SK-N-SH treated with all-trans-retinoic acid at 6 μM for 48 hours (cell line): ENCODE results near the gene METTL5.
A peak's percentile ranks its signal among the peaks of the same experiment; 100 is the strongest.
"Not testable (repeated sequence)": the region's sequence is repeated elsewhere in the genome, so short reads cannot be mapped to it uniquely, and the experiment has no call there.

Source experiments
- ATAC-seq: fragments of 200-7000 bp; cut with Tn5 transposase; 3 replicates; pipeline ENCODE4 v1.9.1; 2020; ENCODE audit warnings: mild to moderate bottlenecking, moderate library complexity
- ARNTL ChIP-seq: fragments of 450-650 bp; formaldehyde crosslinking; IDR thresholded peaks from 2 replicates; pipeline ENCODE4 v1.5.0; 2020; ENCODE audit warnings: low read depth, mild to moderate bottlenecking, moderate library complexity, borderline replicate concordance
- BACH2 ChIP-seq: fragments of 250-450 bp; sonication (Bioruptor Pico); IDR thresholded peaks from 2 replicates; pipeline ENCODE4 v1.9.0; 2021; ENCODE audit warnings: mild to moderate bottlenecking, borderline replicate concordance
- CREB5 ChIP-seq: fragments of 250-450 bp; sonication (Bioruptor Pico); IDR thresholded peaks from 2 replicates; pipeline ENCODE4 v1.5.1; 2020; ENCODE audit warnings: low read depth, mild to moderate bottlenecking, moderate library complexity
- CSDC2 ChIP-seq: fragments of 250-450 bp; sonication (Bioruptor Pico); IDR thresholded peaks from 2 replicates; pipeline ENCODE4 v1.5.0; 2020; ENCODE audit warnings: mild to moderate bottlenecking, moderate library complexity
- ESRRG ChIP-seq: fragments of 250-450 bp; sonication (Bioruptor Pico); IDR thresholded peaks from 2 replicates; pipeline ENCODE4 v1.6.1; 2021; ENCODE audit warnings: mild to moderate bottlenecking
- GLIS3 ChIP-seq: fragments of 250-450 bp; sonication (Bioruptor Pico); IDR thresholded peaks from 2 replicates; pipeline ENCODE4 v1.5.0; 2020; ENCODE audit warnings: mild to moderate bottlenecking, moderate library complexity
- ISL1 ChIP-seq: fragments of 250-450 bp; sonication (Bioruptor Pico); IDR thresholded peaks from 2 replicates; pipeline ENCODE4 v2.1.2; 2022; ENCODE audit warnings: mild to moderate bottlenecking, moderate library complexity
- OSR1 ChIP-seq: fragments of 250-450 bp; sonication (Bioruptor Pico); IDR thresholded peaks from 2 replicates; pipeline ENCODE4 v1.8.0; 2022; ENCODE audit warnings: moderate library complexity, mild to moderate bottlenecking, inconsistent platforms
- RARB ChIP-seq: fragments of 250-450 bp; sonication (Bioruptor Pico); IDR thresholded peaks from 2 replicates; pipeline ENCODE4 v1.8.0; 2021; ENCODE audit warnings: mild to moderate bottlenecking, moderate library complexity
- SNAI2 ChIP-seq: fragments of 250-450 bp; sonication (Bioruptor Pico); IDR thresholded peaks from 2 replicates; pipeline ENCODE4 v1.5.0; 2020; ENCODE audit warnings: mild to moderate bottlenecking, moderate library complexity
- TCF4 ChIP-seq: fragments of 250-450 bp; sonication (Bioruptor Pico); IDR thresholded peaks from 2 replicates; pipeline ENCODE4 v1.8.0; 2021; ENCODE audit warnings: mild to moderate bottlenecking, moderate library complexity, borderline replicate concordance
- TOX ChIP-seq: fragments of 250-450 bp; sonication (Bioruptor Pico); IDR thresholded peaks from 2 replicates; pipeline ENCODE4 v1.8.0; 2021; ENCODE audit warnings: mild to moderate bottlenecking, moderate library complexity, borderline replicate concordance
- ZC3H10 ChIP-seq: fragments of 250-450 bp; sonication (Bioruptor Pico); IDR thresholded peaks from 2 replicates; pipeline ENCODE4 v1.5.1; 2021; ENCODE audit warnings: mild to moderate bottlenecking, moderate library complexity
- ZFP3 ChIP-seq: fragments of 250-450 bp; sonication (Bioruptor Pico); IDR thresholded peaks from 2 replicates; pipeline ENCODE4 v1.5.0; 2020; ENCODE audit warnings: mild to moderate bottlenecking, moderate library complexity
- ZNF565 ChIP-seq: fragments of 450-650 bp; formaldehyde crosslinking; conservative IDR thresholded peaks from 2 replicates; pipeline ENCODE4 v1.5.0; 2020; ENCODE audit warnings: low read depth, mild to moderate bottlenecking, moderate library complexity
- ZNF70 ChIP-seq: fragments of 450-650 bp; formaldehyde crosslinking; IDR thresholded peaks from 2 replicates; pipeline ENCODE4 v1.5.0; 2020; ENCODE audit warnings: mild to moderate bottlenecking, moderate library complexity
- ZNF8 ChIP-seq: fragments of 450-650 bp; formaldehyde crosslinking; IDR thresholded peaks from 2 replicates; pipeline ENCODE4 v1.5.0; 2020; ENCODE audit warnings: mild to moderate bottlenecking, moderate library complexity
- TF ChIP-seq, protein P1 (sequence below): fragments of 250-450 bp; sonication (Bioruptor Pico); IDR thresholded peaks from 2 replicates; pipeline ENCODE4 v1.5.1; 2021; ENCODE audit warnings: mild to moderate bottlenecking, moderate library complexity
- TF ChIP-seq, protein P2 (sequence below): fragments of 250-450 bp; sonication (Bioruptor Pico); IDR thresholded peaks from 2 replicates; pipeline ENCODE4 v1.8.0; 2020; ENCODE audit warnings: mild to moderate bottlenecking, moderate library complexity, borderline replicate concordance

Gene METTL5

GRCh38 chr2:169823996-169824372 is 721 bp downstream of the METTL5 start:
- TF ChIP-seq ZNF8 (CRISPR knock-in tag) (no peak), GLIS3 (CRISPR knock-in tag) (no peak), OSR1 (CRISPR knock-in tag) (no peak), CREB5 (no peak), BACH2 (CRISPR knock-in tag) (no peak)
- TF ChIP-seq, protein P1, sequence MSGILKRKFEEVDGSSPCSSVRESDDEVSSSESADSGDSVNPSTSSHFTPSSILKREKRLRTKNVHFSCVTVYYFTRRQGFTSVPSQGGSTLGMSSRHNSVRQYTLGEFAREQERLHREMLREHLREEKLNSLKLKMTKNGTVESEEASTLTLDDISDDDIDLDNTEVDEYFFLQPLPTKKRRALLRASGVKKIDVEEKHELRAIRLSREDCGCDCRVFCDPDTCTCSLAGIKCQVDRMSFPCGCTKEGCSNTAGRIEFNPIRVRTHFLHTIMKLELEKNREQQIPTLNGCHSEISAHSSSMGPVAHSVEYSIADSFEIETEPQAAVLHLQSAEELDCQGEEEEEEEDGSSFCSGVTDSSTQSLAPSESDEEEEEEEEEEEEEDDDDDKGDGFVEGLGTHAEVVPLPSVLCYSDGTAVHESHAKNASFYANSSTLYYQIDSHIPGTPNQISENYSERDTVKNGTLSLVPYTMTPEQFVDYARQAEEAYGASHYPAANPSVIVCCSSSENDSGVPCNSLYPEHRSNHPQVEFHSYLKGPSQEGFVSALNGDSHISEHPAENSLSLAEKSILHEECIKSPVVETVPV (CRISPR knock-in tag), result no peak
- TF ChIP-seq, all 23 proteins: peak for 0
- ATAC-seq, result peak; percentile 23

DNA sequence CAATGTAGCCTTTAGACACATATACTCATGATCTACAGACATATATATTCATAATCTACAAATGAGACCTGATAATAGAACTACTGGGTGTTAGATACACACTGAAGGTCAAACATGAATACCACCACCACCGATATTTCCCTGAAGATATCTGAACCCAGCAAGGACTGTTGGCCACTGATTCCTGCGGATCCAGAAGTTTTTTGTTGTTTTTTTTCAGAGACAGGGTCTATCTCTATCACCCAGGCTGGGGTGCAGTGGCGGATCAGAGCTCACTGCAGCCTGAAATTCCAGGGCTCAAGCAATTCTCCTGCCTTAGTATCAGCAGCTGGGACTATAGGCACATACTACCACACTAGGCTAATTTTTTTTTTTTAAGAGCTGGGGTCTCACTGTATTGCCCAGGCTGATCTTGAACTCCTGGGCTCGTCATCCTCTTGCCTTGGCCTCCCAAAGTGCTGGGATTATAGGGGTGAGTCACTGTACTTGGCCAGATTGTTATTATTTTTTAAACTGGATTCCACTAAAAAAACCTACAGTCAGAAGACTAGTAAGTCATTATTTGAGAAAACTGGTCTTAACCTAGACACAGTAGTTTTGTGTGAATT is 1.8 kb downstream of the METTL5 start:
- TF ChIP-seq ZNF565 (CRISPR knock-in tag) (no peak), SNAI2 (CRISPR knock-in tag) (no peak), ZNF70 (no peak), CSDC2 (CRISPR knock-in tag) (no peak), BACH2 (CRISPR knock-in tag) (no peak), TOX (CRISPR knock-in tag) (no peak), ISL1 (no peak), ZFP3 (CRISPR knock-in tag) (no peak), ARNTL (CRISPR knock-in tag) (no peak), ZC3H10 (CRISPR knock-in tag) (no peak), OSR1 (CRISPR knock-in tag) (no peak)
- TF ChIP-seq, protein P1 (CRISPR knock-in tag), result no peak
- ATAC-seq, result no peak

DNA sequence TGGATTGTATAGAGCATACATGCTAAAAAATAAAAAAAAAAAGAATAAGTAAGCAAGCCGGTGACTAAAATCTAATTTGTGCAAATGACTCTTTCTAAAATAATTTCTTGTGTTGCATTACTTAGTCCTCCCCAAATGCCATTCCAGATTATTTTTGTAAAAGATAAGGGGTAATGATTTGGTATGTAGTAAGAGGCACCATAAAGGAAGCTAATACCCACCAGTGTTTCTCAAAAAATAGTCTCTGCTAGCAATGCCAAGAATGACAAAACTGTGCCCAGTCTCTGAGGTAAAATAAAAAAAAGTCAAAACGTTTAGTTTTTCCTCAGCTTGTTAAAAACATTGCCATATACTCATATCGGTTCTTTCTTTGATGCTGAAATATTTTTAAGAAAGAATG is 2.7 kb downstream of the METTL5 start:
- ATAC-seq, result no peak
- peak; percentile 48; the same call in 1 of the 2 replicates for TF ChIP-seq ISL1
- TF ChIP-seq, protein P1 (CRISPR knock-in tag), result no peak
- TF ChIP-seq, protein P2, sequence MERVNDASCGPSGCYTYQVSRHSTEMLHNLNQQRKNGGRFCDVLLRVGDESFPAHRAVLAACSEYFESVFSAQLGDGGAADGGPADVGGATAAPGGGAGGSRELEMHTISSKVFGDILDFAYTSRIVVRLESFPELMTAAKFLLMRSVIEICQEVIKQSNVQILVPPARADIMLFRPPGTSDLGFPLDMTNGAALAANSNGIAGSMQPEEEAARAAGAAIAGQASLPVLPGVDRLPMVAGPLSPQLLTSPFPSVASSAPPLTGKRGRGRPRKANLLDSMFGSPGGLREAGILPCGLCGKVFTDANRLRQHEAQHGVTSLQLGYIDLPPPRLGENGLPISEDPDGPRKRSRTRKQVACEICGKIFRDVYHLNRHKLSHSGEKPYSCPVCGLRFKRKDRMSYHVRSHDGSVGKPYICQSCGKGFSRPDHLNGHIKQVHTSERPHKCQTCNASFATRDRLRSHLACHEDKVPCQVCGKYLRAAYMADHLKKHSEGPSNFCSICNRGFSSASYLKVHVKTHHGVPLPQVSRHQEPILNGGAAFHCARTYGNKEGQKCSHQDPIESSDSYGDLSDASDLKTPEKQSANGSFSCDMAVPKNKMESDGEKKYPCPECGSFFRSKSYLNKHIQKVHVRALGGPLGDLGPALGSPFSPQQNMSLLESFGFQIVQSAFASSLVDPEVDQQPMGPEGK, result no peak

DNA sequence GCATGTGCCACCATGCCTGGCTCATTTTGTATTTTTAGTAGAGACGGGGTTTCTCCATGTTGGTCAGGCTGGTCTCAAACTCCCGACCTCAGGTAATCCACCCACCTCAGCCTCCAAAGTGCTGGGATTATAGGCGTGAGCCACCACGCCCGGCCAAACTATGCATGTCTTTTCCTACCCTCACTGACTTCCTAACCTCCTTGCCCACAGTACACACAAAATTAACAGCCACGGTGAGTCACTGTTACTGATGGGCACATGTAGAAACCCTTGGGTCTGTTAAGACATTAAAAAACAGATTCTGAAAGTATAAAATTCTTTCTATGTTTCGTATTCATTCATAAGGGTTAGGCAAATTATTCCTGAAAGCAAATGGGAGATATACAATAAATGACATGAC is 4.6 kb downstream of the METTL5 start:
- ATAC-seq, result not testable (repeated sequence)

GRCh38 chr2:169819106-169819505 is 5.6 kb downstream of the METTL5 start:
- no peak for ATAC-seq
- TF ChIP-seq ESRRG (CRISPR knock-in tag) (no peak), ARNTL (CRISPR knock-in tag) (no peak), CSDC2 (CRISPR knock-in tag) (no peak), ZFP3 (CRISPR knock-in tag) (no peak), ZNF70 (no peak), TCF4 (no peak), RARB (CRISPR knock-in tag) (no peak)
- TF ChIP-seq, protein P1 (CRISPR knock-in tag), result no peak
